Panc1 (cell line): ENCODE results near the gene FUT8. TPM values are rescaled to one million over a fixed set of nuclear protein-coding genes. Genes with fewer than 3 reads are reported as not detected.

Experiments
- ATAC-seq: fragments of 200-7000 bp; cut with Tn5 transposase; 2 replicates; pipeline ENCODE4 v1.9.1; 2020; ENCODE audit warnings: mild to moderate bottlenecking, moderate library complexity
- BruUV-seq: library from RNA; stranded (reverse); fragments of 400-500 nt; replicated peaks from 2 replicates; lab custom pipeline; 2021; lab: Mats Ljungman, UMichigan
- CTCF ChIA-PET: fragments of 300-600 bp; sonication (Branson Sonifier 250); formaldehyde crosslinking; loops from one replicate; lab custom pipeline; 2022; ENCODE audit warnings: antibody characterized with exemption; lab: Charles Lee
- POLR2A ChIA-PET: fragments of 300-600 bp; sonication (Branson Sonifier 250); formaldehyde crosslinking; loops from one replicate; lab custom pipeline; 2022; ENCODE audit warnings: antibody characterized with exemption; lab: Charles Lee
- DNase-seq: peaks from one replicate; pipeline ENCODE4 v3.0.0-alpha.2; 2010; ENCODE audit warnings: low read depth, low spot score
- H3K27ac ChIP-seq: 2 replicates; pipeline ENCODE4 v1.5.1; 2011; ENCODE audit warnings: mild to moderate bottlenecking, low read length, inconsistent platforms
- H3K27me3 ChIP-seq: fragments of 200-500 bp; sonication (Bioruptor generic); 2 replicates; pipeline ENCODE4 v1.6.0; 2014; ENCODE audit warnings: low read length, inconsistent platforms; ENCODE audit not compliant: control insufficient read depth, insufficient read depth
- H3K36me3 ChIP-seq: fragments of 200-500 bp; sonication (Bioruptor generic); 2 replicates; pipeline ENCODE4 v1.5.1; 2014; ENCODE audit warnings: inconsistent platforms, mild to moderate bottlenecking, low read length, moderate library complexity; ENCODE audit not compliant: control insufficient read depth, insufficient read depth
- H3K4me1 ChIP-seq: 2 replicates; pipeline ENCODE4 v1.5.1; 2011; ENCODE audit warnings: inconsistent platforms, mild to moderate bottlenecking, low read length, moderate library complexity; ENCODE audit not compliant: control insufficient read depth, insufficient read depth
- H3K4me3 ChIP-seq, 2 experiments: 2 replicates each; pipeline ENCODE4 v1.5.1; 2011 to 2012; ENCODE audit warnings: low read depth in 2 of 2, low read length in 2 of 2, mild to moderate bottlenecking in 2 of 2, inconsistent platforms in 1 of 2, moderate library complexity in 1 of 2
- H3K9me3 ChIP-seq: fragments of 200-500 bp; sonication (Bioruptor generic); 2 replicates; pipeline ENCODE4 v1.5.1; 2014; ENCODE audit warnings: low read depth, mild to moderate bottlenecking, inconsistent platforms, low read length, moderate library complexity; ENCODE audit not compliant: control insufficient read depth, insufficient read depth
- CTCF ChIP-seq: fragments of 450-650 bp; IDR thresholded peaks from 2 replicates; pipeline ENCODE4 v1.5.1; 2017; ENCODE audit warnings: mild to moderate bottlenecking
- POLR2AphosphoS5 ChIP-seq: IDR thresholded peaks from 2 replicates; pipeline ENCODE4 v1.6.1; 2012; ENCODE audit warnings: mild to moderate bottlenecking, low read depth, low read length, moderate library complexity
- SIN3A ChIP-seq: IDR thresholded peaks from 2 replicates; pipeline ENCODE4 v1.6.1; 2012; ENCODE audit warnings: low read depth, mild to moderate bottlenecking, low read length, moderate library complexity, borderline replicate concordance; ENCODE audit not compliant: insufficient read depth
- TCF7L2 ChIP-seq: IDR thresholded peaks from 2 replicates; pipeline ENCODE4 v1.6.1; 2011; ENCODE audit warnings: mild to moderate bottlenecking, low read depth, low read length, inconsistent platforms
- in situ Hi-C: cut with HindIII; loops from 2 replicates; pipeline ENCODE4 v1.10.0; 2016; ENCODE audit warnings: low sequenced_read_pairs, low pct_unique_long_range_greater_than_20kb
- intact Hi-C: fragments of 100-400 bp; cut with micrococcal nuclease; formaldehyde crosslinking; loops from one replicate; pipeline ENCODE4 v1.10.0; 2022; ENCODE audit not compliant: unreplicated experiment
- total RNA-seq: library from RNA; stranded (reverse); gene quantifications from one replicate; pipeline ENCODE4 v1.2.1, GENCODE V29; 2021; ENCODE audit not compliant: unreplicated experiment
- TF ChIP-seq, protein P1 (sequence below), 2 experiments: IDR thresholded peaks; 2 replicates each; pipeline ENCODE4 v1.6.1; 2011 to 2012; ENCODE audit warnings: low read depth in 2 of 2, control low read depth in 1 of 2, low read length in 1 of 2, mild to moderate bottlenecking in 1 of 2, moderate library complexity in 1 of 2; ENCODE audit not compliant: insufficient read depth in 1 of 2

FUT8 gene
- total RNA-seq, 1 experiment from 2014 or later: 31.4 TPM

- no peak for DNase-seq
- Histone ChIP-seq H3K27me3 (no peaks in the 10 kb centered on the region), H3K27ac (no peak overlapping the region), H3K4me3 (no peak overlapping the region), H3K4me1 (no peaks in the 10 kb centered on the region), H3K9me3 (no peaks in the 10 kb centered on the region), H3K36me3 (no peaks in the 10 kb centered on the region)
- POLR2A ChIA-PET: no interaction called here
- no TSS peak for BruUV-seq
- in situ Hi-C loops (no loop called here), intact Hi-C loops (no loop called here)
- CTCF ChIA-PET: no interaction called here
- TF ChIP-seq TCF7L2 (no peak), POLR2AphosphoS5 (no peak), CTCF (no peak), SIN3A (no peak)
- TF ChIP-seq, protein P1, sequence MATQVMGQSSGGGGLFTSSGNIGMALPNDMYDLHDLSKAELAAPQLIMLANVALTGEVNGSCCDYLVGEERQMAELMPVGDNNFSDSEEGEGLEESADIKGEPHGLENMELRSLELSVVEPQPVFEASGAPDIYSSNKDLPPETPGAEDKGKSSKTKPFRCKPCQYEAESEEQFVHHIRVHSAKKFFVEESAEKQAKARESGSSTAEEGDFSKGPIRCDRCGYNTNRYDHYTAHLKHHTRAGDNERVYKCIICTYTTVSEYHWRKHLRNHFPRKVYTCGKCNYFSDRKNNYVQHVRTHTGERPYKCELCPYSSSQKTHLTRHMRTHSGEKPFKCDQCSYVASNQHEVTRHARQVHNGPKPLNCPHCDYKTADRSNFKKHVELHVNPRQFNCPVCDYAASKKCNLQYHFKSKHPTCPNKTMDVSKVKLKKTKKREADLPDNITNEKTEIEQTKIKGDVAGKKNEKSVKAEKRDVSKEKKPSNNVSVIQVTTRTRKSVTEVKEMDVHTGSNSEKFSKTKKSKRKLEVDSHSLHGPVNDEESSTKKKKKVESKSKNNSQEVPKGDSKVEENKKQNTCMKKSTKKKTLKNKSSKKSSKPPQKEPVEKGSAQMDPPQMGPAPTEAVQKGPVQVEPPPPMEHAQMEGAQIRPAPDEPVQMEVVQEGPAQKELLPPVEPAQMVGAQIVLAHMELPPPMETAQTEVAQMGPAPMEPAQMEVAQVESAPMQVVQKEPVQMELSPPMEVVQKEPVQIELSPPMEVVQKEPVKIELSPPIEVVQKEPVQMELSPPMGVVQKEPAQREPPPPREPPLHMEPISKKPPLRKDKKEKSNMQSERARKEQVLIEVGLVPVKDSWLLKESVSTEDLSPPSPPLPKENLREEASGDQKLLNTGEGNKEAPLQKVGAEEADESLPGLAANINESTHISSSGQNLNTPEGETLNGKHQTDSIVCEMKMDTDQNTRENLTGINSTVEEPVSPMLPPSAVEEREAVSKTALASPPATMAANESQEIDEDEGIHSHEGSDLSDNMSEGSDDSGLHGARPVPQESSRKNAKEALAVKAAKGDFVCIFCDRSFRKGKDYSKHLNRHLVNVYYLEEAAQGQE (IDR thresholded peaks at IDR 0.05; ENCODE audit: insufficient read depth in 1 of 2, low read depth in 2 of 2, low read length in 1 of 2): no peak
- ATAC-seq: no peak
Measured at GRCh38 chr14:65369560-65369959, 43.0 kb upstream of the FUT8 start.

DNA sequence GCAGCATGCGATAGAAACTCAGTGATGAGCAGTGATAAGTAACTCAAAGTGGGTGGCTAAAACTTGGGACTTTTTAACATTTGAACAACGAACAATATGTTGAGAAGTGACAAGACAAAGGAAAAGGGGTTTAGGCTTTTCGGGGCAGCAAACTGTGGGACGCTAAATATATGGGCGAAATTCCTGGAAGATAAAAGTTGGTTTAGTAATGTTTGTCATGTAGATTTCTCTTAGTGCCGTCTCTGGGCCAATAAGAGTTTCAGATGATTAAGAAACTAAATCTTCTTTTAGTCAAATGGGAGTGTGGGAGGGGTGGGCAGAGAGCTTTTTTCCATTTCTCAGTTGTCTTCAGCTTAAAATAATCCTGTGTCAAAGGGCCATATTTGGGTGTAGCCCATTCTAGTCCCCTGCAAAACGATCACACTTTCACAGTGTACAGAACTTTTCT lies 41.7 kb upstream of the FUT8 start:
- Histone ChIP-seq H3K9me3 (no peaks in the 10 kb centered on the region), H3K4me1 (no peaks in the 10 kb centered on the region), H3K27ac (no peak overlapping the region), H3K4me3 (no peak overlapping the region), H3K36me3 (no peaks in the 10 kb centered on the region), H3K27me3 (no peaks in the 10 kb centered on the region)
- POLR2A ChIA-PET: no interaction called here
- CTCF ChIA-PET: no interaction called here
- intact Hi-C loops: loop anchor here (10.0 kb wide), 1 partner anchor 196 kb away; no protein-coding TSS in a partner anchor
- TF ChIP-seq POLR2AphosphoS5 (no peak), CTCF (no peak), SIN3A (no peak), TCF7L2 (no peak)
- TF ChIP-seq, protein P1 (IDR thresholded peaks at IDR 0.05; ENCODE audit: insufficient read depth in 1 of 2, low read depth in 2 of 2, low read length in 1 of 2): no peak
- DNase-seq (no peak), ATAC-seq (no peak)
- in situ Hi-C loops: no loop called here
- no TSS peak for BruUV-seq
